Measurements from ENCODE around the gene NCAM1.

GRCh38 chr11:113314065-113314388 lies 352.8 kb downstream of the NCAM1 start:
- TF ChIP-seq POLR2A (IDR thresholded peaks at IDR 0.05) (no peak), EP300 (IDR thresholded peaks at IDR 0.05) (no peak), CTCF (IDR thresholded peaks at IDR 0.05) (no peak), POLR2AphosphoS5 (IDR thresholded peaks at IDR 0.05) (no peak)

Data from sigmoid colon (tissue), 4 donors.